Activated gamma-delta T cell treated with anti-CD3 and anti-CD28 coated beads, Interleukin-2, amount 50 U/mL, for 16 hours (primary cell): ENCODE data around the gene BRI3BP.
"Not testable (repeated sequence)": the region's sequence is repeated elsewhere in the genome, so short reads cannot be mapped to it uniquely, and the experiment has no call there.

Experiments used
- DNase-seq: peaks from one replicate; pipeline ENCODE4 v3.0.0-alpha.2; 2020; ENCODE audit warnings: low read depth

The BRI3BP gene

DNA sequence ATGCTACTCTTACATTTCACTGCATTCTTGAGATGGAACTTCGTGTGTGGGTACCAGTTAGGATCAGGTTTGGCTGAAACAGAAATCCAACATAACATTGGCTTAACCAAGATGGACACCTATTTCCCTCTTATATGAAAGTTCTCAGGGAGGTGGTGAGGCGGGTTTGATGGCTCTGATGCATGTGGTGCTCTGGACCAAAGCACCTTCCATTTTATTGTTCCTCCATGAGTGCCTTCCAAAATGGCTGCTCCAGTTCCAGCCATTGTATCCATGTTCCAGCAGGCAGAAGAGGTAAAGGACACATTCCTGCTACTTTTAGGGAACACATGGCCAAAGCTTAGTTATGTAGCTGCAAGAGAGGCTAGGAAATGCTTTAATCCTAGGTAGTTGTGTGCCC lies 29.6 kb downstream of the BRI3BP start:
- no peak for DNase-seq

DNA sequence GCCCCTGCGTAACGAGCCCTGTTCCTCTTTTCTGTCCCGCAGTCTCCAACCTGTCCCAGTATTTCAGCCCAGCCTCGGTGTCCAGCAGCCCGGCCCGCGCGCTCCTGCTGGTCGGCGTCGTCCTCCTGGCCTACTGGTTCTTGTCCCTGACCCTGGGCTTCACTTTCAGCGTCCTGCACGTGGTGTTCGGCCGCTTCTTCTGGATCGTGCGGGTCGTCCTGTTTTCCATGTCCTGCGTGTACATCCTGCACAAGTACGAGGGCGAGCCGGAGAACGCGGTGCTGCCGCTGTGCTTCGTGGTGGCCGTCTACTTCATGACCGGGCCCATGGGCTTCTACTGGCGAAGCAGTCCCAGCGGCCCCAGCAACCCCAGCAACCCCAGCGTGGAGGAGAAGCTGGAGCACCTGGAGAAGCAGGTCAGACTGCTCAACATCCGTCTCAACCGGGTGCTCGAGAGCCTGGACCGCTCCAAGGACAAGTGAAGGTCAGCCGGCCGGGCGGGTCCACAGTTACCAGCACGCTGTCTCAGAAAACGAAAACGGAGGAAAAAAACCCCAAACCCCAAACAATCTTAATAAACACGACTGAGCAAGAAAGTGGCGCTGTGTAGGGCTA lies 31.6 kb downstream of the BRI3BP start:
- no peak for DNase-seq

DNA sequence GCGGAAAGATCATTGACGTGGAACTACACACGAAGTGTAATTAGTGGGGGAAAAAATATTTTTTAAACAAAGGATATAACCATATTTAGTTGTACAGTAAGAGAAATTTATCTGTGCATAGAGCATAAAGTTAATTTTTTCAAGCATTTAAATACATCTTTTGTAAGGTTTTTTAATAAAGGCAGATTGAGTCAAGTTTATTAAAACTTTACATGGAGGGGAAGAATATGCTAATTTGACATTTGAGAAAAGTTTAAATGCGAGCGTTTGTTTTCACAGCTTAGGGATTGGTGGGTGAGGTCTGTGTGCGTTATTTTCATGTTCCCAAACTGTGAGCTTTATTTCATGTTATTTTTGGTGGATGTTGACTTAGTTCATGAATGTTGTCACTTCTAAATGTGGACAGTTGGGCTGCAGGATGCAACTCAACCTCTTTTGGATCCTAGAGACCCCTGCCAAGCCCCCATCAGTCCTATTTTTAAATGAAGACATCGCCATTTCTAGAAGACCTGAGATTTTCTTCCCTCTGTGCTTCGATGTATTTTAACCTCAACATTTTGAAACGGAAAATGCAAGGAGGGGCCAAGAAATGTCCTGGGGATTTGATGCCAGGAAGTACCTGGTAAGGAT lies 32.3 kb downstream of the BRI3BP start:
- DNase-seq: no peak

DNA sequence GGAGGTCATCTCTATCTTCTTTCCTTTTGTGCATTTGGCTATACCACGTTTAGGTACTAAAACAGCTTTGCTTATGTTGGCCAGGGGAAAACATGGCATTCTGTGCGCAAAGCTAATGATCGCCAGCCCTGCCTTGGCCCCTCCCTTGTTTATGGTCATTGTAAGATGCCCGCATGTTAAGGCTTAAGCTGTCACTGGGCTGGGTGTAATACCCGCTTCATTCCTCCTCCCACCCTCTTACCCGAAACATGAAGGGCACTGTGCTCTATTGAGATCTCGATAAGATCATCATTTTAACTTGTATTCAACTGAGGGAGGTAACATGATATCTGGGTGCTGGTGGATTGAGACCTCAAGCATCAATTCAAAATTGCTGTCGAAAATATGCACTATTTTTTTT lies 34.7 kb downstream of the BRI3BP start:
- DNase-seq: no peak

DNA sequence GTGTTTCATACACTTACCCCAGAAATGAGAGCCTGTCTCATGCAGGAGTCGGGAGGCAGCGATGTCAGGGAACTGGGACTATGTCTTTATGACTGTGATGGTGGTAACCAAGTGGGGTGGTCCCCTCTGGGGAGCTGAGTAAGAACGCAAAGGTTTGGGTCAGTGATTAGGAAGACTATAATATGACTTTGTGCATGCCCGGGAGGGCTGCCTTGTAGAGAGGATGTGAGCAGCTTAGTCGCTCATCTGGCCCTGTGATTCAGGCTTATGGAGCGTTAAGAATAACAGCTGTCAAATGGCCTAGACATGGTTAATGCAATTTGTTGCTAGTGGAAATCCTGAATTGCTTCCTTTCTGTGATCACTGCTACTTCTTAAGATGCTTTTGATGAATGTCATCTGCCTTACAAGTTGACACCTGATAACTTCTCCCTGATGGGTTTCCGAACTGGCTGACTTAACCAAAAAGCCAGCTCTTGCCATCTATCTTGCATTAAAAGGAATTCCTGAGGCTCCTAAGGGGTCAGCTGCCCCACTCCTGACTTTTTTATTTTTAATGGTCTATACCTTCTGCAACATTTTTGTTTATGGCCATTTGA lies 36.4 kb downstream of the BRI3BP start:
- DNase-seq: no peak

DNA sequence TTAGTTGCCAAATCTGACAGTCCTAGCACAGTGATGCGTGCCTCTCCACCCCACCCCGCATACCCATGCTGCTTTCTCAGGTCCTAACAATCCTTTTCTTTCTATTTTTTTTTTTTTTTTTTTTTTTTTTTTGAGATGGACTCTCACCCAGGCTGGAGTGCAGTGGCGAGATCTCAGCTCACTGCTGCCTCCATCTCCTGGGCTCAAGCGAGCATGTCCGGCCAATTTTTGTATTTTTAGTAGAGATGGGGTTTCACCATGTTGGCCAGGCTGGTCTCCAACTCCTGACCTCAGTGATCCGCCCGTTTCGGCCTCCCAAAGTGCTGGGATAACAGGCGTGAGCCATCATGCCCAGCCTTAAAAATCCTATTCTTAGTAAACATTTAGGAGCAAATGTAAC lies 38.0 kb downstream of the BRI3BP start:
- not testable (repeated sequence) for DNase-seq

DNA sequence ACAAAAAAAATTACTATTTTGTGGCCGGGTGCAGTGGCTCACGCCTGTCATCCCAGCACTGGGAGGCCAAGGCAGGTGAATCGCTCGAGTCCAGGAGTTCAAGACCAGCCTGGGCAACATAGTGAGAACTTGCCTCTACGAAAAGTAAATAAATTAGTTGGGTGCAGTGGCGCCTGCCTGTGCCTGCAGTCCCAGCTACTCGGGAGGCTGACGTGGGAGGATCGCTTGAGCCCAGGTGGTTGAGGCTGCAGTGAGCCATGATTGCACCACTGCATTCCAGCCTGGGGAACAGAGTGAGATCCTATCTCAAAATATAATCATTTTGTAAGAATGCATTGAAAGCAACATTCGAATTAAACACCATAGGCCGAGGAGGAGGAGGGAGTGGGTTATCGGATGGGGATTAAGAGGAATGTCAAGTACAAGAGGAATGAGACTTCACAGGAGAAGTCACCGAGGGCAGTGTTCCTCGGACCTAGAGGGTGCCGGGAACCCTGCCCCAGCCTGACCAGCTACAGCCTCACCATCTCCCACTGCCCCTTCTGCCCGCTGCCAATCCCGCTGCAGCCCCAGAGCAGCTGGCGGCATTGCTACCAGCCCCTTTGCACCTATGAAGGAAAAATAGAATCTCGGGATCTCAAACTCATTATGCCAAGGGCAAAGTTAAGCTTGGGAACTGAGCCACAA lies 39.2 kb downstream of the BRI3BP start:
- DNase-seq: no peak

DNA sequence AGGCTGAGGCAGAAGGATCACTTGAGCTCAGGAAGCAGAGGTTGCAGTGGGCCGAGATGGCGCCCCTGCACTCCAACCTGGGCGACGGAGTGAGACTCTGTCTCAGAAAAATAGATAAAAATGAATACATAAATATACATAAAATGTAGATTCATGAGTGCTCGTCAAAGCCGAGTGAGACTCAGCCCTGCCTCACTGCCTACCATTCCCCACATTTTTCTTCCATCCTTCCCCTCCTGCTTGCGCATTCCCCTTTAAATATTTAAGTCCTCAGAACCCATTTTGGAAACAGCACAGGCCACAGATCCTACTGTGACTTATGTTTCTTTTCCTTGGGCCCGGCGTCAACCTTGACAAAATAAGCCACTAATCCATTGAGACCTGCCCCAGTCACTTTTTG lies 39.8 kb downstream of the BRI3BP start:
- no peak for DNase-seq

DNA sequence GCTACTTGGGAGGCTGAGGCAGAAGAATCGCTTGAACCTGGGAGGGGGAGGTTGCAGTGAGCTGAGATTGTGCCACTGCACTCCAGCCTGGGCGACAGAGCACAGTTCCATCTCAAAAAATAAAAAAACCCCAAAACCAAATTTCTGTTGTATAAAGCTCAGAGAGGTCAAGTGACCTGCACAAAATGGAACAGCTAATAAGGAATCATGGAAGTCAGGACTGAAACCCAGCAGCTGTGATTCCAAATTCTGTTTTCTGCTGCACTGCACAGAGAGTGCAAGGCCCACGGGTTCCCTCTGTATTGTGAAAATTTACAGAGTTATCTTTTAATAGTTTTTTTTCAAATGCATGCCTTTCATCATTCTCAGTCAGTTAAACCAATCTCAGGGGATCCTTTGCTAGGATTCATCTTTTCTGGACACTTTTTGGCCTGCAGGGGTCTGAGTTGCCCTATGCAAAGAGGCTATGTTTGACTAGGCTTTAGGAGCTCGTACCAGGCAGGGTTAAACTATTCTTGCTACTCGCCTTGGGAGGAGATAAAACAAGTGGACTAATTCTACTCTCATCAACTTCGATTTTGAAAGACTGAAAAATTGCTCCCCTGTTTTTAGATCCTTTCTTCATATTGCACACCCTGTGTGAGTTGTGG lies 45.7 kb downstream of the BRI3BP start:
- DNase-seq: no peak

DNA sequence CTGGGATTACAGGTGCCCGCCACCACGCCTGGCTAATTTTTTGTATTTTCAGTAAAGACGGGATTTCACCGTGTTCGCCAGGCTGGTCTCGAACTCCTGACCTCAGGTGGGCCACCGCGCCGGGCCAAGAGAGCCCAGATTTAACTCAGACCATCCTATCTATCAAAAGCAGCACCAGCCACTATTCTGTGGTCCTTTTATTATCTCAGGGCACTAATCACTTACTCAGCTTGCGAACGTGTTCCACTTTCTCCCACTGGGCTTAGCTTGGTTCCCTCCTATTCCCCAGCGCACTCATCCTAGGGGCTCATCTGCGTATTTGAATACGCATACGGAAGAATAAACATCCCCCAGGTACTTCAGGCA lies 55.6 kb downstream of the BRI3BP start:
- DNase-seq: no peak

DNA sequence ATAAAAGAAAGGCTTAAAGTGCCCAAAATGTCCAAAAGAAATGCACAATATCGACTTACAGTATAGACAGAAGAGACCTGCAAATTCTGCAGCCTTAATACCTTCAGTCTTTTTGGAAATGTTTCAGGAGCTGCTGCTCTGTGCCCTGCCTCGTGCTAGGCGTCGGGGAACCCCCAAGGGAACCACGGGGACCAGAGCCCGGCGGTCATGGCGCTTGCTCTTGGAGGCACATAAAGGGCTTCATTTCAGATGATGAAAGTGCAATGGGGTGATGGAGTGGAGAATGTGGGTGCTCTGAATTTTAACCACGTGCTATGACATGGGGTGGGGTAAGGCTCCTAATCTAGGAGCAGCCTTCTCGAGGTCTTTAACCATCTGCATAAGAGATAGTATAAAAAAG lies 57.0 kb downstream of the BRI3BP start:
- no peak for DNase-seq

DNA sequence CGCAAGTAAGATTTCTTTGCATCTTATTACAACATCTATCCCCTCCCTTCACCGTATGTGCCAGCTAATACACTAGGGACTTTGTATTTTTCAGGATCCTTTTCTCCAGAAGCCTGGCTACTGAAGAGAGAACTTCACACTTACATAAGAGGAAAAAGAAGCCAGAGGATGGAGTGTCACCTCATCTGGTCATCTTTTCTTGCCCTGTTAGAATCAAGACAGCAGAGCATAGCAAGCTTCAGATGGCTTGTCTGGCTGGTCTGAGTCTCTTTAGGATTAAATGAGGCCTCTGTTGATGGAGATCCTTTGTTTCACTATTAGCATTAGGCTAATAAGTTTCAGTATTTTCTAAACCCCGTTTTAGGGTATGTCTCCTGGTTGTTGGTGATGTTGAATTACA lies 57.4 kb downstream of the BRI3BP start:
- no peak for DNase-seq

DNA sequence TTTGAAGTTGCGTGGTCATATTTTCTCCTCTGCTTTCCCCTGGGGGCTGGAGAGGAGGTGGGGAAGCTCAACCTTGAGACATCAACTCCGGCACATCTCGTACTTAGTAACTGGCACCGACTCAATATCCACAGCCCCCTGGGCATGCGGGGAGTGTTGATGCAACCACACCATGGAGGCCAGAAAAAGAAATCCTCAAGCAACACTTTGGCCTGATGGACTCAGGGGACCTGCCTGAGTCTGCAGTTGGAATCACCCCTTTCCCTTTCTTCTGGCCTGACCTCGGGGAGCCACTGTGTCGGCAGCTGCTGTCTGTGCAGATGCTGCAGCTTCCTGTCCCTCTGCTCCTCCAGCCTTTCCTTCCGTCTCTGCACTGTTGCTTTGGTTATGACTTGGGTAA lies 60.4 kb downstream of the BRI3BP start:
- DNase-seq: no peak

DNA sequence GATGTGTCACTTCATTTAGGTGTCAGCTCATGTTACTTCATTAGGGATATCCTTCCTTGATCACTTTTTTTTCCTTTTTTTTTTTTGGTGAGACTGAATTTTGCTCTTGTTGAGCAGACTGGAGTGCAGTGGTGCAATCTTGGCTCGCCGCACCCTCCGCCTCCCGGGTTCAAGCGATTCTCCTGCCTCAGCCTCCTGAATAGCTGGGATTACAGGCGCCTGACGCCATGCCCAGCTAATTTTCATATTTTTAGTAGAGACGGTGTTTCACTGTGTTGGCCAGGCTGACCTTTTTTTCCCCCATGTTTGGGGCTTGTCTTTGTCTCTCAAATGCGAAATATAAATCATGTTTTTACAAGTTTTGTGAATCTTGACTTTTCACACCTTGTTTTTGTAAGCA lies 62.1 kb downstream of the BRI3BP start:
- no peak for DNase-seq

DNA sequence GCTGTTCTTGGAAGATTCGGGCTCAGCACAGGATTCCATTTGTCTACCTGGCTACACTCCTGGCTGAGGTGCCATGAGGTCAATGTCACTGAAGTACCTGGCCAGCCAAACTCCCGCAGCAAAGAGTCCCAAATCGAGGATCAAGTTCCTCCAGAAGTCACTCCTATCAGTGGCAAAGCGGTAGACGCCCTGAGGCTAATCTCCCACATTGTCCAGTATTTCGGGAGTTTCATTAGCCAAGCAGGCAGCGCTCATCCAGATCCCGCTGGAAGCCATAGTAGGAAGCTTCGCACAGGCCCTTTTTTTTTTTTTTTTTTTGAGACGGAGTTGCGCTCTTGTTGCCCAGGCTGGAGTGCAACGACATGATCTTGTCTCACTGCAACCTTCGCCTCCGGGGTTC lies 62.9 kb downstream of the BRI3BP start:
- no peak for DNase-seq

DNA sequence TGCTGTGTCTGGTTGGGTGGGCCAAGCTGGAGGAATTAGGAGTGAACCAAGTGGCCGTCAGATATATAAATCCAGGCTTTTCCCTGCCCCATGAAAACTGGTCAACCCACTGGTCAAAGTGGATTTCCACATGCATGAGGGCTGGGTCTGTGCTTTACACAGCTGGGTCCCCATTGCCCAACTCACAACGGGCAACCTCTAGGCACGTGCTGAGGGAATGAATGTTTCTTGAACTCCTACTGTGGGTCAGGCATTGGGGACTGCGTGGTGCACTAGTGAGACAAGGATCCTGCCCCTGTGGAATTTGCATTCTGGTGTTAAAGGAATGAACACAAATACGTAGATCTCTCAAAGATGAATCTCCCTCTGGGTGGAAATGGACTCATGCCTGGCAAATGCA lies 64.3 kb downstream of the BRI3BP start:
- no peak for DNase-seq

DNA sequence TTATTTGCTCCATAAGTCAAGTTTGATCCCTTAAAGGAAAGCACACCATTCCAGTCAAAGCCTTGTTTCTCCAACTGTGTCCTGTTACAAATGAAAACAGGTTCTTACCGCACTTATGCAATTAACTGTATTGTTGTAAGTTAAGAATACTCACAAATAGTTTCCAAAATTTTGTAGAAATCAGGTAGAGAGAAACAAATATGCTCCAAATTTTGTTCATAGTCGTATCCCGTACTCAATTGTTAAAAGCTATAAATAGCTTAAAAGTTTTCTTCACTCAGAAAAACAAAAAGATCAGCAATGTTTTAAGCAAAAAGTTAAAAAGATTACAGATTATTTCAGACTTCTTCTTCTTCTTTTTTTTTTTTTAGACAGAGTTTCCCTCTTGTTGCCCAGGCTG lies 67.8 kb downstream of the BRI3BP start:
- no peak for DNase-seq

DNA sequence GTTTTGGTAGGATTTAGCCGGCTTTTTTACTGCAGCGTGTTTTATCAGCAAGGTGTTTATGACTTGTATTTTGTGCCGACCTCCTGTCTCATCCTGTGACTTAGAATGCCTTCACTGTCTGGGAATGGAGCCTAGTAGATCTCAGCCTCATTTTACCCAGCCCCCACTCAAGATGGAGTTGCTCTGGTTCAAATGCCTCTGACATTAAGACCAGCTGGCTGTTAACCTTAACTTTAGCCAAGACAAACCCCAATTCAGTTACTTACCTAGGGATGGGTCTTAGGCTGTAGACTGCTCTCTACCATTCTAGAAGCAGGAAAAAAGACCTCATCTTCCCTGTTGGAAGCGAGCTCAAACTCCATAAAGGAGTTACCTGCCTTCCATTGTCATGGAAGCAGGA lies 70.1 kb downstream of the BRI3BP start:
- DNase-seq: not testable (repeated sequence)

DNA sequence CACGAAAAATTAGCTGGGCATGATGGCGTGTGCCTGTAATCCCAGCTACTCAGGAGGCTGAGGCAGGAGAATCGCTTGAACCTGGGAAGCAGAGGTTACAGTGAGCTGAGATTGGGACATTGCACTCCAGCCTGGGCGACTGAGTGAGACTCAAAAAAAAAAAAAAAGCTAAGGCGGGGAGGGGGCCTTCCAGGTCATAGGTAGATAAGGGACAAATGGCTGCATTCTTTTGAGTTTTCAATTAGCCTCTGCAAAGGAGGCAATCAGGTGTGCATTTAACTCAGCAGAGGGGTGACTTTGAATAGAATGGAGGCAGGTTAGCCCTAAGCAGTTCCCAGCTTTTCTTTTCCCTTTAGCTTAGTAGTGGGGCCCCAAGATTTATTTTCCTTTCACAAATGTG lies 71.0 kb downstream of the BRI3BP start:
- DNase-seq: no peak

DNA sequence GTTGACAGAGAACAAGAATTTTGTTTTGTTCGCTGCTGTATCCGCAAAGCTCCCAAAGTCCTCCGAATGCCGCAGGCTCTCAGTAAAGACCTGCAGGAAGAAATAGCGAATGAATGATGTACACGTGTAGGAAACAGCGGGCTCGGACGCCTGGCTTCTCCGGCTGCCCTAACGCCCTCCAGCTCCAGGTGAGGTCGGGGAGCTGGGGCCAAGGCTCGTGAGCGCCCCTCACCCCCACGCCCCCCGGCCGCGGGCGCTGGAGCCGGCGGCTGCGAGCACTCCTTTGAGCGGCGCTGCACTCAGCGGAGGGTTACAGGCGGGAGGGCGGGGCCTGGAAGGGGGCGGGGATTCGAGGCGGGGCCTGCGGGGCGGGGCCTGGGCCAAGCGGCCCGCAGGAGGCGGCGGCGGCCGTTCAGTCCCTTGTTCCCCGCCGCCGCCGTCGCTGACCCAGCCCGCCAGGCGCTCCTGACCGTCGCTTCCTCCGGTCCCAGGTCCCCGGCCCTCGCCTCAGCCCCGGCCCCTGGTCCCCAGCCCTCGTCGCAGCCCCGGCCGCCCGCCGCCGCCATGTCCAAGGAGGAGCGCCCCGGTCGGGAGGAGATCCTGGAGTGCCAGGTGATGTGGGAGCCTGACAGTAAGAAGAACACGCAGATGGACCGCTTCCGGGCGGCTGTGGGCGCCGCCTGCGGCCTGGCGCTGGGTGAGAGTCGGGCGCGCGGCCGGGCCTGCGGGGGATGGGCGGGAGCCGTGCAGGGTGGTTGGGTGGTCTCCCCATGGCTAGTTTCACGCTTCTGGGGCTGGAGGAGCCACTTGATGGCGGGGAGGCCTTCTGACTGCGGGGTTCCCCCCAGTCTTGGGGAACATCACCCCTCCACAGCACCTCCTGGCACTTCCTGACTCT lies 71.8 kb downstream of the BRI3BP start, which contains the start of gene AACS:
AACS (plus strand) TSS at position 415 of the 898 bp plus-strand sequence; CDS start at position 565, 150 bp downstream.
- peak; percentile 59 for DNase-seq

DNA sequence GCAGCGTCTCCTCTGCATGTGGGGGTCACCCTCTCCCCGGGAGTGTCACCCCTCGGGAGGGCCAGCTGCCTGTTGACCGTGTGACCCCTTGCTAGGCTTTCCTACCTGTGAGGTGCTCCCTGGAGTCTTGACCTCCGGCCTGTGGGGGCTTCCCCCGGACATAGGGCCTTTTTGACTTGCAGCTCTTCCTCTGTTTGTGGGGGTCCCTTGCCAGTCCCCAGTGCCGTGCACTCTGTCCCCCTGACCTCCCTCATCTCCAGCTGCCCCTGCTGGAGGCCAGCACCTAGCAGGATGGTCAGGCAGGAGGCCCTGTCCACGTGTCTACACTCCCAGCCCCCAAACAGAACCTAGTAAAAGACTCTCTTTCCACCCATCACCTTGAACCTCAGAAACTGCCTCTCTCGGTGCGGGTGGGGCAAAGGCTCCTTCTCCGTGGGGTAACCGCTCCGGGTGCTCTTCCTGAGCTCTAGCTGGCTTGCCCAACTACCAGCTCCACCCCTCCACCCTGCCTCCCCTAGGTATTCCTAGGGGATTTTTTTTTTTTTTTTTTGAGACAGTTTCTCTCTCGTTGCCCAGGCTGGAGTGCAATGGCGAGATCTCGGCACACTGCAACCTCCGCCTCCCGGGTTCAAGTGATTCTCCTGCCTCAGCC lies 72.6 kb downstream of the BRI3BP start:
- DNase-seq: no peak
